ENCODE measurements around the gene BMERB1.

The BMERB1 gene

GRCh38 chr16:15509593-15510535, 75.5 kb downstream of the BMERB1 start:
- Mint-ChIP-seq H3K36me3 (ENCODE audit: low read depth) (no peaks in the 10 kb centered on the region), H3K4me3 (no peak overlapping the region), H3K9me3 (no peaks in the 10 kb centered on the region), H3K27me3 (ENCODE audit: low read depth) (peaks cover 4% of the 10 kb centered on the region), H3K4me1 (ENCODE audit: low read depth) (peaks cover 10% of the 10 kb centered on the region), H3K27ac (peak overlapping the region; percentile 15)

GRCh38 chr16:15510992-15511391, 76.6 kb downstream of the BMERB1 start:
- no peak overlapping the region for H3K4me3 Mint-ChIP-seq
- no peak overlapping the region for H3K27ac Mint-ChIP-seq
- peaks cover 4% of the 10 kb centered on the region for H3K27me3 Mint-ChIP-seq (ENCODE audit: low read depth)
- no peaks in the 10 kb centered on the region for H3K36me3 Mint-ChIP-seq (ENCODE audit: low read depth)
- H3K9me3 Mint-ChIP-seq = no peaks in the 10 kb centered on the region
- H3K4me1 Mint-ChIP-seq (ENCODE audit: low read depth) = peaks cover 10% of the 10 kb centered on the region

DNA sequence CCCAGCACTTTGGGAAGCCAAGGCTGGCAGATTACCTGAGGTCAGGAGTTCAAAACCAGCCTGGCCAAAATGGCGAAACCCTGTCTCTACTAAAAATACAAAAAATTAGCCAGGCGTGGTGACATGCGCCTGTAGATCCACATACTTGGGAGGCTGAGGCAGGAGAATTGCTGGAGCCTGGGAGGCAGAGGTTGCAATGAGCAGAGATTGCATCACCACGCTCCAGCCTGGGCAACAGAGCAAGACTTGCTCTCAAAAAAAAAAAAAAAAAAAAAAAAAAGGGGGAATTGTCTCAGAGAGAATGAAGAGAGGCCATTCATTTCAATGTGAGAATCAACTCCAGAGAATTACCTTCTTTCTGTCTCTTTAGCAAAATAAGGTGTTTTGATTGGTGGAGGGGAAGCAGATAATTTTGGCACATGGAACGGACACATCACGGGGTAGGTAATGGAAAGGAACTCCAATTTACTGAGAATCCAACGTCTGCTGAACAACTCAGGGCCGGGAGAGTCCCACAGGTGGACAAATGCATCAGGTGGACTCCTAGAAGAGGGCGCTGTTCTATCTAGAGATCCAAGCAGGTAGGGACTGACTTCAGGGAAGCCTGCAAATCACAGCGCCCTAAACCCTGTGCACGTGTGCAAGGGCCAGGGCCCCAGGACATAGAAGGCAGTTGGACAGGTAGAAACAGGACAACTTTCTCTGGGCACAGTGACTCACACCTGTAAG, 77.5 kb downstream of the BMERB1 start:
- no peak overlapping the region for H3K27ac Mint-ChIP-seq
- H3K27me3 Mint-ChIP-seq (ENCODE audit: low read depth) = no peaks in the 10 kb centered on the region
- no peaks in the 10 kb centered on the region for H3K9me3 Mint-ChIP-seq
- H3K4me3 Mint-ChIP-seq = no peak overlapping the region
- H3K36me3 Mint-ChIP-seq (ENCODE audit: low read depth) = no peaks in the 10 kb centered on the region
- peaks cover 9% of the 10 kb centered on the region for H3K4me1 Mint-ChIP-seq (ENCODE audit: low read depth)

DNA sequence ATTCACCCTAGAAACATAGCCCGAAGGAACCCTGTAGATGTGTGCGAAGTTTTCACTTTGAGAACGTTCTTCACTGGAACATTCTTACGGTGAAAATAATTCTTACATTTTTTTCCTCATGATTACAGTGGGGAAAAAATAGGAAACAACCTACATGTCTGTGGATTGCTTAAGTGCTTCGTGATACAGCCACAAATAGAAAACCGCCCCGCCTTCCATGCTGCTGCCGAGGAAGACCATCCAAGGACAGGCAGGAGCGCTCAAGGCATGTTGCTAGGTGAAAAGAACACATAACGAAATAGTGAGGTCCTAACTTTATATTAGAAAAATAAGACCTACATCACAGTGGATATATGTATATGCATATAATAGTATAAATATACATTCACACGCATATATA, 78.8 kb downstream of the BMERB1 start:
- H3K4me1 Mint-ChIP-seq (ENCODE audit: low read depth) = peaks cover 7% of the 10 kb centered on the region
- H3K9me3 Mint-ChIP-seq = no peaks in the 10 kb centered on the region
- H3K27ac Mint-ChIP-seq = no peak overlapping the region
- no peaks in the 10 kb centered on the region for H3K36me3 Mint-ChIP-seq (ENCODE audit: low read depth)
- no peak overlapping the region for H3K4me3 Mint-ChIP-seq
- H3K27me3 Mint-ChIP-seq (ENCODE audit: low read depth) = no peaks in the 10 kb centered on the region

GRCh38 chr16:15515992-15516391, 81.6 kb downstream of the BMERB1 start:
- Mint-ChIP-seq H3K36me3 (ENCODE audit: low read depth) (no peaks in the 10 kb centered on the region), H3K27ac (no peak overlapping the region), H3K9me3 (no peaks in the 10 kb centered on the region)

GRCh38 chr16:15516609-15517008, 82.2 kb downstream of the BMERB1 start:
- Mint-ChIP-seq H3K9me3 (no peaks in the 10 kb centered on the region), H3K36me3 (ENCODE audit: low read depth) (no peaks in the 10 kb centered on the region), H3K4me1 (ENCODE audit: low read depth) (no peaks in the 10 kb centered on the region), H3K27ac (no peak overlapping the region), H3K27me3 (ENCODE audit: low read depth) (no peaks in the 10 kb centered on the region), H3K4me3 (no peak overlapping the region)

More at GRCh38 chr16:15515992-15516391, 81.6 kb downstream of the BMERB1 start:
- Mint-ChIP-seq H3K4me1 (ENCODE audit: low read depth) (no peaks in the 10 kb centered on the region), H3K27me3 (ENCODE audit: low read depth) (no peaks in the 10 kb centered on the region), H3K4me3 (no peak overlapping the region)

- Mint-ChIP-seq H3K27me3 (ENCODE audit: low read depth) (no peaks in the 10 kb centered on the region), H3K4me1 (ENCODE audit: low read depth) (peaks cover 4% of the 10 kb centered on the region), H3K36me3 (ENCODE audit: low read depth) (no peaks in the 10 kb centered on the region), H3K9me3 (no peaks in the 10 kb centered on the region), H3K4me3 (no peak overlapping the region), H3K27ac (no peak overlapping the region)
Observed at GRCh38 chr16:15517743-15518377, 83.5 kb downstream of the BMERB1 start.

- Mint-ChIP-seq H3K4me1 (ENCODE audit: low read depth) (peaks cover 10% of the 10 kb centered on the region), H3K27me3 (ENCODE audit: low read depth) (no peaks in the 10 kb centered on the region), H3K9me3 (no peaks in the 10 kb centered on the region), H3K36me3 (ENCODE audit: low read depth) (no peaks in the 10 kb centered on the region), H3K27ac (no peak overlapping the region), H3K4me3 (no peak overlapping the region)
Observed at GRCh38 chr16:15518381-15519351, 84.3 kb downstream of the BMERB1 start.

GRCh38 chr16:15519790-15520189, 85.4 kb downstream of the BMERB1 start:
- Mint-ChIP-seq H3K4me1 (ENCODE audit: low read depth) (peaks cover 10% of the 10 kb centered on the region), H3K4me3 (no peak overlapping the region), H3K36me3 (ENCODE audit: low read depth) (no peaks in the 10 kb centered on the region), H3K27me3 (ENCODE audit: low read depth) (no peaks in the 10 kb centered on the region), H3K9me3 (no peaks in the 10 kb centered on the region), H3K27ac (no peak overlapping the region)

- Mint-ChIP-seq H3K27me3 (ENCODE audit: low read depth) (no peaks in the 10 kb centered on the region), H3K9me3 (no peaks in the 10 kb centered on the region), H3K36me3 (ENCODE audit: low read depth) (no peaks in the 10 kb centered on the region), H3K27ac (no peak overlapping the region), H3K4me3 (no peak overlapping the region), H3K4me1 (ENCODE audit: low read depth) (peaks cover 10% of the 10 kb centered on the region)
Observed at GRCh38 chr16:15521390-15521757, 87.0 kb downstream of the BMERB1 start.

DNA sequence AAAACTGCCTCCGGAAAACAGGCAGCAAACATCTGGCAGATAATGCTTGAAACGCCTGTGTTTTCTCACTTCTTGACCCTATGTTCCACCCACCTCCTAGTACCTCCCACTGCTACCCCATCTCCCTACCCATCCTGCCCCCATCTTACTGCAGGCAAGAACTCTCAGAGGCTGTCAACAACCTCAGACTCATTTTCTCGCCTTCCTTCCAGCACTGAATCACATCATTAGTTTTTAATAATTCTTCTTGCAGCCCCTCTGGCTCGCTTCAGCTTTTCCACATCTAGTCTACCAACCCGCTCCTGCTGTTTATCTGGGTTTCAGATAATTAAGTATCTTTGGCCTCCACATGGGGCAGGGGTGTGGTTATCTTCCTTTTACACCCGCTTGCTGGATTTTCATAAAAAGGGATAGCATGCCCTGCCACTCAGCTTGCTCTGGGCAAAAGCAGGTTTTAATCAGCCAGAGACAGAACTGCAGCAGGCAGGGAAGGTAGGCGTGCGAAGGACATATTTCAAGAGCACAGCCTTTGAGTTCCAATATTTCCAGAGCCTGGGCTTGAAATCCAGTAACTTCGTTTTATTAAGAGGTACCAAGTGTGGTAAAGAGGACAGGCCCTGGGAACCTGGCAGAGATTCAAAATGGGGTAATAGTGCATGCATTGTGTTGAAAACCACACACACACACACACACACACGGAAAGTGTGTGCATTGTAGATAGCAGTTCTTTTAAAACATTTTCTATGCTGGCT, 87.5 kb downstream of the BMERB1 start:
- Mint-ChIP-seq H3K27ac (no peak overlapping the region), H3K9me3 (no peaks in the 10 kb centered on the region), H3K4me3 (no peak overlapping the region), H3K27me3 (ENCODE audit: low read depth) (no peaks in the 10 kb centered on the region), H3K4me1 (ENCODE audit: low read depth) (peaks cover 10% of the 10 kb centered on the region), H3K36me3 (ENCODE audit: low read depth) (no peaks in the 10 kb centered on the region)

DNA sequence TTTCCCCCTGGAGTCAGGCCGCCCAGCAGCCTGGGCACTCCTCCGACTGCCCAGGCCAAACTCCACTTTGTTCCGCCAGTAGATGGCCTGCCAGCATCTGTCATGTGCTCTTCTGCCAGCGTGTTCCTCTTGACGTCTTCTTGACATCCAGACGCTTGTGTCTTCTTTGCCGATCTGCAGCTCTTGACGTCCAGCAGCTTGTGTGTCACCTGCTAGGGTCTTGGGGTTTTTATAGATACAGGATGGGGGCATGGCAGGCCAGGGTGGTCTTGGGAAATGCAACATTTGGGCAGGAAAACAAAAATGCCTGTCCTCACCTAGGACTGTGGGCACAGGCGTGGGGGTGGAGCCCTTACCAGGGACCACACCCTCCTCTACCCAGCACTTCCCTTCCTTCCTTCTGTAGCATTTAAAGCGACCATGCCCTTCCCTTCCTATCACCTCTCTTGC, 88.7 kb downstream of the BMERB1 start:
- H3K36me3 Mint-ChIP-seq (ENCODE audit: low read depth) = no peaks in the 10 kb centered on the region
- H3K4me3 Mint-ChIP-seq = no peak overlapping the region
- peaks cover 4% of the 10 kb centered on the region for H3K9me3 Mint-ChIP-seq
- H3K4me1 Mint-ChIP-seq (ENCODE audit: low read depth) = peaks cover 10% of the 10 kb centered on the region
- no peaks in the 10 kb centered on the region for H3K27me3 Mint-ChIP-seq (ENCODE audit: low read depth)
- no peak overlapping the region for H3K27ac Mint-ChIP-seq

DNA sequence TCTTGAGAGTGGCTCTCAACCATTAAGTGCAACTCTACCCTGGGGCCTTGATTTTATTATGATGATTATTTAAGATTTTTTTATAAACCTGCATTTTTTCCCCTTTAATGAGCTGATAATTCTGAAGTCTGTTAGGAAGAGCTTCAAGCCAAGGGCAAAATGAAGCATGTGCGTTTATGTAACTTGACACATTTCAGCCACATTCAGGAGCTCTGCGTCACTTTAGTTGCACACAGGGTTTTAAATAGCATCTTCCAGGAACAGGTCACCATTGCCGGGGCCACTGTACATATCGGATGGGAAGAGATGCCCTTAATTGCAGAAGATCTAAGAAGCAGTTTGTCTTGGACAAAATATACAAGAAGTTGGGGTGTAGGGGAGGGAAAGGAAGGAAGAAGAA, 89.6 kb downstream of the BMERB1 start:
- H3K27ac Mint-ChIP-seq = no peak overlapping the region
- H3K36me3 Mint-ChIP-seq (ENCODE audit: low read depth) = no peaks in the 10 kb centered on the region
- H3K9me3 Mint-ChIP-seq = peaks cover 6% of the 10 kb centered on the region
- H3K27me3 Mint-ChIP-seq (ENCODE audit: low read depth) = no peaks in the 10 kb centered on the region
- H3K4me1 Mint-ChIP-seq (ENCODE audit: low read depth) = peaks cover 10% of the 10 kb centered on the region
- no peak overlapping the region for H3K4me3 Mint-ChIP-seq

Data from T-helper 1 cell treated with Interleukin-12 subunit alpha and Interleukin-12 subunit beta and Interleukin-4 antibody, amounts not matched to agents 30 μg/mL and 1 μg/mL, for 36 hours (primary cell).